GM18505 (cell line): ENCODE results near the gene RAD23B.

Experiments used
- ATAC-seq: cut with Tn5 transposase; IDR thresholded peaks from one replicate; pipeline ENCODE4 v1.9.1; 2021; ENCODE audit not compliant: unreplicated experiment
- POLR2A ChIP-seq: IDR thresholded peaks from 4 replicates; pipeline ENCODE4 v1.6.1; 2011; ENCODE audit warnings: borderline replicate concordance; ENCODE audit not compliant: insufficient read depth, insufficient read length; ENCODE audit errors: extremely low read depth

Gene RAD23B

GRCh38 chr9:107338911-107339659 lies 56.0 kb downstream of the RAD23B start:
- no peak for ATAC-seq
- no peak for TF ChIP-seq POLR2A

DNA sequence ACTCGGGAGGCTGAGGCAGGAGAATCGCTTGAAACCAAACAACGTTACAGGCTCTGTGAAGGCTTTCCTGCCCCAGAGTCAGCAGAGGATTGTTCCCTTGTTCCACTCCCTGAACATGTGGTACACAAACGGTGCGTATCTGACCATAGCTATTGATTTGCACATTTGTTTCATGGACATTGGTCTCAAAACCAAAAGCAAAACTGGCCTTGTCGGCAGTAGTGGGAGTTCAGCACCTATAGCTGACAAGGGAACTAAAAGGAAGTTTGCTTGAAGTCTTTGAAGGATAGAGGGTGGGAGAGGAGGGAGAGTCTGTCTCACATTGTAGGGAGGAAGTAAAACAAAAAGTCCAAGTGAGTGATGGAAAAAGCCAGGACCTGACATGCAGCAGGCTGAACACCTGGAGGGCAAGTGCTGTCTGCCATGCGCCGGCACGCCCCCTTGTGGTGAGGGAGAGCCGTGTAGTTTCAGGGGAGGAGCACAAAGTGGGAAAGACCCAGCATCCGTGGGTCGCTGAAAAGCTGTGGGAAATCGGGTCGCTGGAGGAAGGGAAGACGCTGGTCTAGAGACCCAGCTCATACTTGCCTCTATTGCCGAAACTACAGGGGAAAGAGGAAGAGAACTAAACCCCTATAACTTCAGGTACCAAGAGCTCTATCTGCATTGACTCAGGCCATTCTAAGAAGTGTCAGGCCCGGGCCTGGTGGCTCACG lies 58.0 kb downstream of the RAD23B start:
- ATAC-seq: peak; percentile 81
- TF ChIP-seq POLR2A: no peak

- no peak for ATAC-seq
- TF ChIP-seq POLR2A: no peak
Observed at GRCh38 chr9:107342476-107343161, 59.5 kb downstream of the RAD23B start.

GRCh38 chr9:107345327-107345726 lies 62.2 kb downstream of the RAD23B start:
- no peak for ATAC-seq
- TF ChIP-seq POLR2A: no peak

DNA sequence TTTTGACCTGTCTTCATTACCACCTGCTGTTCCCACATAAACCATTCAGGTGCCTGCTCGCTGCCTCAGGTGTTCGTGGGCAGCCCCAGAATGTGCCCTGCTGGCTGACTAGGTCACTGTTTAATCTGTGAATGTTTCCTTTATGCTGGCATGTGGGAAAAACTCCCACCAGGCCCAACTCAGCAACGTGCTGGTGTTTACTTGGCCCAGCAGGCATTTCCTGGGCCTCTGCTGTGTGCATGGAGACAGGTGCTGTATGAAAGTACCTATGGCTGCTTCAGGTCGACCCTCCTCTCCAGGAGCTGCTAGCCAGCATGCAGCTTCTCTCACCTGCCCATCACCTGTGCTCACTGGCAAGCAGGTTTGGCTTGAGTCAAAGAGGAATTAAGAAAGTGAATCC lies 65.8 kb downstream of the RAD23B start:
- no peak for TF ChIP-seq POLR2A
- no peak for ATAC-seq

GRCh38 chr9:107350443-107350842 lies 67.4 kb downstream of the RAD23B start:
- ATAC-seq: no peak

DNA sequence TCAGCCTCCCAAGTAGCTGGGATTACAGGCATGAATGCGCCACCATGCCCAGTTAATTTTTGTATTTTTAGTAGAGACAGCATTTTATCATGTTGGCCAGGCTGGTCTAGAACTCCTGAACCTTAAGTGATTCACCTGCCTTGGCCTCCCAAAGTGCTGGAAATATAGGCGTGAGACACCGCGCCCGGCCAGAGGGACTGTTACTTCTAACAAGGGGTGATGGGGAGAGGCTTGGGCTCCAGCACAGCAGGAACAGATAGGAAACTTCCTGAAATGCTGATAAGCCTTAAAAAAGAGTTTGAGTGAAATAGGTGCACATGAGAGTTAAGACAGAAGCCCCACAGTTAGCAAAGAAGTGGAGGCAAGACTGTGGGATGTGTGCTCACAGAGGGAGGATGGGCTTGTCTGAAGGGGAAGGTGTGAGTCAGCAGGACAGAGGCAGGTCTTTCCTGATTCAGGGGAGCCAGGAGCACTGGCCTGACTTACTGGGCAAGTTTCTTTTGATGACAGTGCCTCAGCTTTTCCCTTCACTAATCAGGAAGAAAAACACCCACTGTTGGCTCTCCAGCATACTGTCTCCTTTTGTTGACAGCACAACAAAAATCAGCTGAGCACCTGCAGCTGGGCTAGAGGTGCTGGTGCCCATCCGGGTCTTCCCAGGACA lies 68.4 kb downstream of the RAD23B start:
- ATAC-seq: no peak
- no peak for TF ChIP-seq POLR2A

More at GRCh38 chr9:107350443-107350842, 67.4 kb downstream of the RAD23B start:
- no peak for TF ChIP-seq POLR2A

GRCh38 chr9:107355394-107355793 lies 72.3 kb downstream of the RAD23B start:
- ATAC-seq: no peak
- TF ChIP-seq POLR2A: no peak

DNA sequence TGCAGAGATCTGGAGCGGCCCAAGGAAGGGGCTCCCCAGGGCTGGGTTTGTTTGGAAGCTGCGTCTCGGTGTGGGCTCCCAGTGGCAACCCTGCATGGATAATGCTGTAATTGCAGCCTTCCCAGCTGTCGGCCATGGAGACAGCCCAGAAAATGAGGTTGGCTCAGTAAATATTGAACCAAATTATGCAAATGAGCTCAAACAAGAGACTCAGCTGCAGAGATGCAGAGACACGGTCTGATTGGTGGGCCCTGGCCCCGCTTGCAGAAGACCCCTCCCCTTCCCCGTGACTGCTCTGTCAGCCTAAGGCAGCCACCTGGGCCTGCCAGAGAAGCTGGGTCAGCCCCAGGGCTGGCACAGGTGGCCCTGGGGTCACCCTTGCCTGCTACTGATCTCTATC lies 75.9 kb downstream of the RAD23B start:
- no peak for ATAC-seq

DNA sequence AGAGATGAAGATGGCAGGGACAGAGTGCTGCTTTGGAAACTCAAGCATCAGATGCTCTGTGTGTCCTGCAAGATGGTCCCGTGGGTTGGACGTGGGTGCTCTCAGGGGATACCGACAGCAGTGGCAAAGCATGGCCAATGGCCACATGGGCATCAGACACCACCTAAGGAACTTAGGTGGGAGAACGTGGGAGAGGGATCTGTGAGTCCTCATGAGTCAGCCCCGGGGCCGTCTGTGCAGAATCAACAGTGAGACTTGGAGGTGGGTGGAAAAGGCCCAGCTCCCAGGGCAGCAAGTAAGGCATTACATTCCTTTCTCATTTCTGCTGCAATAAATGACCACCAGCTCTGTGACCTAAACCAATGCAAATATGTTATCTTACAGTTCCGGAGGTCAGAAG lies 77.0 kb downstream of the RAD23B start:
- ATAC-seq: no peak
- TF ChIP-seq POLR2A: no peak

More for the DNA sequence above, 75.9 kb downstream of the RAD23B start:
- no peak for TF ChIP-seq POLR2A

DNA sequence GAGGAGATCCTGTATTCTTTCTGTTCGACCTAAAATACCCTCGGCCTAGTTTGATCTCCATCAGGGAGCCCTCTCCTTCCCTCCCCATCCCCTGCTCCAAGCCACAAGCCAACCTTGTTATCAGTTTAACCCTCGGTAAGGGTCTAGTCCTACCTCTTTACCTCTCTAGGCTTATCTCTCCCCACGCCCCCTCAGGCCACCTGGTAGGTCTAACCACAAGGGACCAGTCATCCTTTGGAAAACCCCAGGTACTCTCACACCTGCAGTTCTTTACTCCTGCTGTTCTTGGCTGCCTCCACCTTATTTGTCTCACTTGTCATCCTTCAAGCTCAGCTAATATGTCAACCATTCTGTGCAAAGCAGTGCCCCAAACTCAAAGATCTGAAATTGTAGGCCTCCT lies 78.7 kb downstream of the RAD23B start:
- no peak for ATAC-seq
- no peak for TF ChIP-seq POLR2A

- no peak for TF ChIP-seq POLR2A
- ATAC-seq: no peak
Observed at GRCh38 chr9:107363516-107364152, 80.6 kb downstream of the RAD23B start.

DNA sequence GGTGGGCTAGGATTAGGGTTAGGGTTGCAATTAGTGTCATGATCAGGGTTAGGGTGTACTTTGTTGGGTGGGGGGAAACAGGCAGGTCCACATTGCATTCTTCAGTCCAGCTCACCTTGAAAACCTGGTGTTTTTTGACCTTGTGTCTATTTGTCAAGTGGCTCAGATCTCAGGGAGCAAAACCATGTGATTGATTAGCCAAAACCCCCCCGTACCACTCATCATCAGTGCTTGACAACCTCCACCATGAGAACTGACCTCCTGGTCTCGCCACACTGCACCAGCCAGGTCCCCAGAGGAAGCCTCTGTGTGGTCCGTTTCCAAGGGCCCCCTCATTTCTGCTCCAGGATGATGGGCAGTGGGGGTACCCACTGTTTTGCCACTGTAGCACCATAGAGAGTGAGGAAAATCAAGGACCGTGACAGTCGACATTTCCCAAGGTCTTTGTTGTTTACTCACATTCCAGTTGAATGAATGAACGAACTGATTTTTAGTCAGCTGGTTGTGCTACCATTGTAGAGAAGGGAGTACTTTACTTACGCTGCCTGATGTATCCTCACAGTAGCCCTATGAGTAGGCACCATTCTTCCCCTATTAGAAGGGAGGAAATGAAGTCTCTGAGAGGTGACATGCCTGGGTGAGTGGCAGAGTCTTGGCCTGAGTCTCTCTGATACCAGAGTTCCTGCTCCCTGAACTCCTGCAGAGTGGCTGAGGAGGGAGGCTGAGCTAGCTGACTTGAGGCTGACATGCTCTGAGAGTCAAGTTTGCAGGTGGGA lies 84.8 kb downstream of the RAD23B start:
- ATAC-seq: no peak
- TF ChIP-seq POLR2A: no peak

DNA sequence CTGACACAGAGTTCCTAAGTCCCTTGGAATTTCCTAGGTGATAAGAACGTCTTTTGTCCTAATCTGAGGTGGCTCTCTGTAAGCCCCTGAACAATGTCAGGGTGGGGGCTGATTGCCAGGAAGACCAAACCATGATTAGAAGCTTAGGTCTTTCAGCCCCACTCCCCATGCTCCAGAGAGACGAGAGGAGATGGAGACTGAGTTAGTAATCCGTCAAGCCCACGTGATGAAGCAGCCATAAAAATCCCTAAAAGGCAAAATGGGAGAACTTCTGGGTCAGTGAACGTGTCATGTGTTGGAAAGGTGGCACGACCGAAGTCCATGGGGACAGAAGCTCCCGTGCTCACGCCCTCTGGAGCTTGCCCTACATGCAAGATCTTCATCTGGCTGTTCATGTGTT lies 85.6 kb downstream of the RAD23B start:
- TF ChIP-seq POLR2A: no peak
- ATAC-seq: no peak
